Ovary (tissue), 9 donors: Measurements from ENCODE around the gene BAZ2B. TPM values are rescaled to one million over a fixed set of nuclear protein-coding genes. Genes with fewer than 3 reads are reported as not detected.

Experiments
- DNase-seq, 5 donors: peaks; one replicate each; pipeline ENCODE4 v3.0.0-alpha.2; 2019 to 2020
- H3K27ac ChIP-seq, 2 donors: fragments of 200-600 bp; one replicate each; pipeline versions ENCODE4 v1.5.1 to v1.8.0; 2019 to 2022
- H3K27me3 ChIP-seq: fragments of 200-600 bp; one replicate; pipeline ENCODE4 v1.8.0; 2022
- H3K36me3 ChIP-seq: fragments of 200-600 bp; sonication (generic); one replicate; pipeline ENCODE4 v1.5.1; 2019
- H3K4me1 ChIP-seq: one replicate; pipeline ENCODE4 v1.8.1; 2013; ENCODE audit warnings: mild to moderate bottlenecking, moderate library complexity; ENCODE audit not compliant: insufficient read depth
- H3K4me3 ChIP-seq: fragments of 200-600 bp; sonication (generic); one replicate; pipeline ENCODE4 v1.5.1; 2017
- H3K9me3 ChIP-seq, 2 donors: fragments of 200-600 bp in 1 of 2; sonication (generic) in 1 of 2; one replicate each; pipeline versions ENCODE4 v1.5.1 to v1.8.1; 2013 to 2019; ENCODE audit warnings: mild to moderate bottlenecking in 1 of 2, moderate library complexity in 1 of 2
- EP300 ChIP-seq: sonication (generic); formaldehyde crosslinking; IDR thresholded peaks from one replicate; pipeline ENCODE4 v1.6.1; 2017; ENCODE audit warnings: antibody characterized with exemption
- POLR2A ChIP-seq: fragments of 450-650 bp; IDR thresholded peaks from one replicate; pipeline ENCODE4 v1.6.1; 2017; ENCODE audit warnings: antibody characterized with exemption, mild to moderate bottlenecking, moderate library complexity
- WGBS, 3 donors: extraction: QIAGEN DNeasy Blood & Tissue Kit in 1 of 3; methylation state at CpG; one replicate each; pipeline versions ENCODE4 v1.1.5 to v1.1.7; 2013 to 2017; 5-methylcytosine and 5-hydroxymethylcytosine counted together
- intact Hi-C, 4 donors: fragments of 100-400 bp; cut with DNase I; formaldehyde crosslinking; loops; one replicate each; pipeline versions ENCODE4 v1.11.0 to v1.15.1; 2022 to 2023
- polyA plus RNA-seq, 2 donors: library from polyadenylated mRNA; stranded (reverse); fragments of 200-250 nt in 1 of 2; fragments of 350-450 nt in 1 of 2; fragmentation: Illumina TruSeq in 1 of 2; extraction: RNeasy Lipid Tissue Mini Kit (QIAGEN cat#74804) in 1 of 2; gene quantifications; one replicate each; pipeline ENCODE4 v1.2.3, GENCODE V29; 2013 to 2014
- total RNA-seq, 7 donors: library from RNA; depleted of rRNA in 2 of 7; stranded (reverse); fragments of >200 nt in 2 of 7; fragmentation: NEBNext Ultra II Directional in 3 of 7; extraction: Animal tissue kit (Norgen Biotek cat#: 25700) in 3 of 7; gene quantifications; one replicate each; pipeline versions ENCODE4 v1.1.0 to v1.2.4, GENCODE V29; 2016 to 2023
- TF ChIP-seq, protein P1 (sequence below), 3 donors: fragments of 450-650 bp in 2 of 3; fragments of 200-600 bp in 1 of 3; IDR thresholded peaks; one replicate each; pipeline versions ENCODE4 v1.5.1 to v1.8.0; 2016 to 2022; ENCODE audit warnings: antibody characterized with exemption in 3 of 3, mild to moderate bottlenecking in 1 of 3
- donor health status: DM: no; HTN: no; CAD: no; lungs with moderate emphysema.
- donor health status: DM: no; HTN: no; CAD: no.
- donor health status: Bipolar disorder and iron deficiency.
- donor health status: DM: yes; HTN: yes; CAD: no.
- donor health status: DM: no; HTN: no; CAD: no.
- donor health status: DM: yes; HTN: yes; CAD: no.

BAZ2B gene
- total and polyA plus RNA-seq, 9 donors = 31.8 to 131 (median 99.4) TPM

DNA sequence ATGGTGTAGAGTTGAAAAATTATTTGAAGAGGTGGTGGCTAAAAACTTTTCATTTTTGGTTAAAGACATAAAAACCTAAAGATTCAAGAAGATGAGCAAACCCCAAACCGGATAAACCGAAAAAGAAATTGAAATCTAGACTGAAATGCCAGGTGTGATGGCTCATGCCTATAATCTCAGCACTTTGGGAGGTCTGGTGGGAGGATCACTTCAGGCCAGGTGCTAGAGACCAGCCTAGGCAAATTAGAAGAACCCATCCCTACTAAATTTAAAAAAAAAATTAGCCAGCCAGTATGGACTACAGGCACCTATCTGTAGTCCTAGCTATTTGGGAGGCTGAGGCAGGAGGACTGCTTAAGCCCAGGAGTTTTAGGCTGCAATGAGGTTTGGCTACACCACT, 126.9 kb downstream of the BAZ2B start:
- no peaks in the 10 kb centered on the region for H3K9me3 ChIP-seq
- TF ChIP-seq EP300 = no peak
- TF ChIP-seq, protein P1, sequence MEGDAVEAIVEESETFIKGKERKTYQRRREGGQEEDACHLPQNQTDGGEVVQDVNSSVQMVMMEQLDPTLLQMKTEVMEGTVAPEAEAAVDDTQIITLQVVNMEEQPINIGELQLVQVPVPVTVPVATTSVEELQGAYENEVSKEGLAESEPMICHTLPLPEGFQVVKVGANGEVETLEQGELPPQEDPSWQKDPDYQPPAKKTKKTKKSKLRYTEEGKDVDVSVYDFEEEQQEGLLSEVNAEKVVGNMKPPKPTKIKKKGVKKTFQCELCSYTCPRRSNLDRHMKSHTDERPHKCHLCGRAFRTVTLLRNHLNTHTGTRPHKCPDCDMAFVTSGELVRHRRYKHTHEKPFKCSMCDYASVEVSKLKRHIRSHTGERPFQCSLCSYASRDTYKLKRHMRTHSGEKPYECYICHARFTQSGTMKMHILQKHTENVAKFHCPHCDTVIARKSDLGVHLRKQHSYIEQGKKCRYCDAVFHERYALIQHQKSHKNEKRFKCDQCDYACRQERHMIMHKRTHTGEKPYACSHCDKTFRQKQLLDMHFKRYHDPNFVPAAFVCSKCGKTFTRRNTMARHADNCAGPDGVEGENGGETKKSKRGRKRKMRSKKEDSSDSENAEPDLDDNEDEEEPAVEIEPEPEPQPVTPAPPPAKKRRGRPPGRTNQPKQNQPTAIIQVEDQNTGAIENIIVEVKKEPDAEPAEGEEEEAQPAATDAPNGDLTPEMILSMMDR (IDR thresholded peaks at IDR 0.05) = no peak
- no peak overlapping the region for H3K27ac ChIP-seq
- no peak for DNase-seq
- WGBS, 3 donors = 95 to 98% (median 98%) methylated on average over 2 of the region's 2 CpGs
- H3K4me1 ChIP-seq = no peaks in the 10 kb centered on the region
- H3K36me3 ChIP-seq = no peaks in the 10 kb centered on the region
- intact Hi-C loops = no loop called here
- H3K4me3 ChIP-seq = no peak overlapping the region
- H3K27me3 ChIP-seq = no peaks in the 10 kb centered on the region

GRCh38 chr2:159484532-159484931, 131.8 kb downstream of the BAZ2B start:
- Histone ChIP-seq H3K27me3 (peaks cover 2% of the 10 kb centered on the region), H3K4me3 (no peak overlapping the region), H3K4me1 (no peaks in the 10 kb centered on the region), H3K27ac (no peak overlapping the region), H3K9me3 (no peaks in the 10 kb centered on the region), H3K36me3 (no peaks in the 10 kb centered on the region)
- whole genome bisulfite sequencing, 3 donors = 37 to 62% (median 49%) methylated on average over 2 of the region's 2 CpGs
- no peak for DNase-seq
- TF ChIP-seq, protein P1 (IDR thresholded peaks at IDR 0.05) = no peak
- TF ChIP-seq POLR2A (no peak), EP300 (no peak)
- intact Hi-C loops = no loop called here

- H3K4me3 ChIP-seq = no peak overlapping the region
- no peaks in the 10 kb centered on the region for H3K27me3 ChIP-seq
- 74 to 80% (median 80%) methylated on average over 2 of the region's 2 CpGs for WGBS, 3 donors
- H3K4me1 ChIP-seq = no peaks in the 10 kb centered on the region
- DNase-seq = no peak
- intact Hi-C loops = no loop called here
- H3K9me3 ChIP-seq = no peaks in the 10 kb centered on the region
- no peak overlapping the region for H3K27ac ChIP-seq
- TF ChIP-seq POLR2A = no peak
- TF ChIP-seq, protein P1 (IDR thresholded peaks at IDR 0.05) = no peak
- TF ChIP-seq EP300 = no peak
- H3K36me3 ChIP-seq = no peaks in the 10 kb centered on the region
These were observed 140.0 kb downstream of the BAZ2B start for GRCh38 chr2:159476329-159476728.

GRCh38 chr2:159475793-159476192, 140.6 kb downstream of the BAZ2B start:
- H3K4me1 ChIP-seq = no peaks in the 10 kb centered on the region
- no peak for DNase-seq
- no peak overlapping the region for H3K4me3 ChIP-seq
- 95 to 96% (median 95%) methylated on average over 4 of the region's 4 CpGs for WGBS, 3 donors
- no peak overlapping the region for H3K27ac ChIP-seq
- H3K36me3 ChIP-seq = no peaks in the 10 kb centered on the region
- H3K9me3 ChIP-seq = no peaks in the 10 kb centered on the region
- no peak for TF ChIP-seq EP300
- TF ChIP-seq, protein P1 (IDR thresholded peaks at IDR 0.05) = no peak
- no peak for TF ChIP-seq POLR2A
- intact Hi-C loops = no loop called here
- H3K27me3 ChIP-seq = no peaks in the 10 kb centered on the region

DNA sequence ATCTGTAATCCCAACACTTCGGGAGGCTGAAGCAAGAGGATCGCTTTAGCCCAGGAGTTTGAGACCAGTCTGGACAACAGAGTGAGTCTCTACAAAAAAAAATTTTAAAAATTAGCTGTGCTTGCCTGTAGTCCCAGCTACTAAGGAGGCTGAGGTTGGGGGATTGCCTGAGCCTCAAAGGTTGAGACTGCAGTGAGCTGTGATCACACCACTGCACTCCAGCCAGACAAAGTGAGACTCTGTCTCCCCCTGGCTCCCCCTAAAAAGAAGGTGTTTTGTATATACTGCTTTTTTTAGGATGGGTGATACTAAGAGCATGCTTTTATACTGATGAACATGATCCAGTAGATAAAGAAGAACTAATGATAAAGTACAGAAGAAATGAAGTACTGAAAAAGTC, 145.0 kb downstream of the BAZ2B start:
- no peaks in the 10 kb centered on the region for H3K9me3 ChIP-seq
- no peaks in the 10 kb centered on the region for H3K36me3 ChIP-seq
- no peak overlapping the region for H3K4me3 ChIP-seq
- no peak overlapping the region for H3K27ac ChIP-seq
- peaks cover 2% of the 10 kb centered on the region for H3K4me1 ChIP-seq
- intact Hi-C loops = no loop called here
- 49 to 74% (median 69%) methylated on average over 2 of the region's 2 CpGs for WGBS, 3 donors
- TF ChIP-seq, protein P1 (IDR thresholded peaks at IDR 0.05) = no peak
- TF ChIP-seq POLR2A (no peak), EP300 (no peak)
- no peaks in the 10 kb centered on the region for H3K27me3 ChIP-seq
- no peak for DNase-seq
